Adrenal gland (tissue), 12 donors: ENCODE data around the gene FAM221B. TPM values are rescaled to one million over a fixed set of nuclear protein-coding genes. Genes with fewer than 3 reads are reported as not detected.

Experiments used
- DNase-seq, 7 donors: peaks; one replicate each; pipeline ENCODE4 v3.0.0-alpha.2; 2019 to 2020
- H3K27ac ChIP-seq, 5 donors: fragments of 200-600 bp; sonication (generic) in 4 of 5; 1 replicate in 3 of 5; 2 replicates in 2 of 5; pipeline versions ENCODE4 v1.5.1 to v1.8.0; 2016 to 2020; ENCODE audit warnings: mild to moderate bottlenecking in 1 of 5
- H3K27me3 ChIP-seq: fragments of 200-600 bp; 2 replicates; pipeline ENCODE4 v1.8.0; 2021
- H3K36me3 ChIP-seq, 2 donors: fragments of 200-600 bp; replicated peaks in 1 of 2; 1 replicate in 1 of 2; 2 replicates in 1 of 2; pipeline versions ENCODE4 v1.5.1 to v1.8.0; 2018 to 2022
- H3K4me1 ChIP-seq, 2 donors: fragments of 200-600 bp; replicated peaks in 1 of 2; 1 replicate in 1 of 2; 2 replicates in 1 of 2; pipeline versions ENCODE4 v1.5.1 to v1.8.0; 2018 to 2021
- H3K4me3 ChIP-seq, 4 donors: fragments of 200-600 bp; sonication (generic) in 3 of 4; one replicate each; pipeline ENCODE4 v1.5.1; 2016 to 2018
- H3K9me3 ChIP-seq, 3 donors: fragments of 200-600 bp; sonication (generic) in 1 of 3; replicated peaks in 1 of 3; 1 replicate in 2 of 3; 2 replicates in 1 of 3; pipeline versions ENCODE4 v1.5.1 to v1.8.0; 2016 to 2021
- POLR2A ChIP-seq, 2 donors: fragments of 450-650 bp; IDR thresholded peaks; one replicate each; pipeline ENCODE4 v1.6.1; 2017; ENCODE audit warnings: antibody characterized with exemption in 2 of 2, mild to moderate bottlenecking in 2 of 2, moderate library complexity in 1 of 2
- WGBS, 4 donors: extraction: QIAGEN DNeasy Blood & Tissue Kit in 2 of 4; methylation state at CpG; one replicate each; pipeline versions ENCODE4 v1.1.5 to v1.1.7; 2013 to 2017; 5-methylcytosine and 5-hydroxymethylcytosine counted together
- intact Hi-C, 2 donors: fragments of 100-400 bp; cut with DNase I; formaldehyde crosslinking; loops; one replicate each; pipeline versions ENCODE4 v1.14.1 to v1.15.0; 2022 to 2023
- polyA plus RNA-seq, 3 donors: library from polyadenylated mRNA; stranded (reverse); fragments of 200-250 nt in 2 of 3; fragments of 350-450 nt in 1 of 3; fragmentation: Illumina TruSeq in 1 of 3; extraction: RNeasy Lipid Tissue Mini Kit (QIAGEN cat#74804) in 1 of 3; gene quantifications; one replicate each; pipeline ENCODE4 v1.2.3, GENCODE V29; 2013 to 2014
- total RNA-seq, 9 donors: library from RNA; depleted of rRNA in 4 of 9; stranded (reverse); fragments of >200 nt in 4 of 9; fragments of 120-200 nt in 1 of 9; fragmentation: NEBNext Ultra II Directional in 1 of 9; extraction: Animal tissue kit (Norgen Biotek cat#: 25700) in 1 of 9; gene quantifications; one replicate each; pipeline versions ENCODE4 v1.1.0 to v1.2.4, GENCODE V29; 2013 to 2023
- TF ChIP-seq, protein P1 (sequence below), 6 experiments: fragments of 450-650 bp in 4 of 6; fragments of 200-600 bp in 2 of 6; sonication (generic) in 1 of 6; IDR thresholded peaks; 1 replicate in 5 of 6; 2 replicates in 1 of 6; pipeline versions ENCODE4 v1.5.1 to v1.8.0; 2016 to 2021; ENCODE audit warnings: antibody characterized with exemption in 6 of 6, mild to moderate bottlenecking in 2 of 6, moderate library complexity in 1 of 6
- donor health status: healthy with polysubstance abuse.
- donor health status: Bipolar disorder and iron deficiency.
- donor health status: DM: yes; HTN: yes; CAD: no.
- donor health status: DM: no; HTN: no; CAD: no.
- donor health status: DM: no; HTN: no; CAD: no.
- donor health status: DM: yes; HTN: yes; CAD: no.

The FAM221B gene
- total and polyA plus RNA-seq, 12 donors, result 0.07 to 0.22 (median 0.16) TPM; not detected in 9

DNA sequence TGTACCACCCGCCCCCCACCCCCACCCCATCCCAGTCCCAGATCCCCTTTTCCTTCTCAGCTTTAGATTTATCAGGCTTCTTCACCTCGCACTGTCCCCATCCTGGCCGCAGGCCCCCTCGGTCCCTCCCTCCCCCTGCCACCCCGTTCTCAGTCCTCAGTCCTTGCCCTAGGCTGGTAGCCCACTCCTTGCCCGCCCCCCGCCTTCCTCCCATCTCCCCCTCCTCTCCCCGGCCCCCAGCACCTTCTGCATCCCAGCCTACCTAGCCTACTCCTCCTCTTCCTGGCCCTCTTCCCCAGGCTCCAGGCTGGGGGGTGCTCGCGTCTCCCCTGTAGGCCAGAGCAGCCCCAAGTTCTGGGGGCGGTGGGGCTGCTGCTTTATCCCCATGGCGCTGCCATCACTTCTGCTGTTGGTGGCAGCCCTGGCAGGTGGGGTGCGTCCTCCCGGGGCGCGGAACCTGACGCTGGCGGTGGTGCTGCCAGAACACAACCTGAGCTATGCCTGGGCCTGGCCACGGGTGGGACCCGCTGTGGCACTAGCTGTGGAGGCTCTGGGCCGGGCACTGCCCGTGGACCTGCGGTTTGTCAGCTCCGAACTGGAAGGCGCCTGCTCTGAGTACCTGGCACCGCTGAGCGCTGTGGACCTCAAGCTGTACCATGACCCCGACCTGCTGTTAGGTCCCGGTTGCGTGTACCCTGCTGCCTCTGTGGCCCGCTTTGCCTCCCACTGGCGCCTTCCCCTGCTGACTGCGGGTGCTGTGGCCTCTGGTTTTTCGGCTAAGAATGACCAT is 36.3 kb downstream of the FAM221B start:
- WGBS, 4 donors, result 80 to 86% (median 84%) methylated on average over 20 to 34 of the region's 34 CpGs
- Histone ChIP-seq H3K4me3 (peak overlapping the region in 2 of 4 donors; percentile 33 to 62), H3K27ac (peak overlapping the region in 2 of 5 donors; percentile 29 to 82), H3K36me3 (no peaks in the 10 kb centered on the region), H3K27me3 (no peaks in the 10 kb centered on the region), H3K9me3 (no peaks in the 10 kb centered on the region), H3K4me1 (peaks cover 5 to 23% of the 10 kb centered on the region in 2 donors)
- intact Hi-C loops, result loop anchor here in 1 of 2 donors (5.0 kb wide), 2 partner anchors 35 to 90 kb away; partner anchors contain the start of genes FAM221B and TMEM8B
- peak in 1 of 7 donors; percentile 52 for DNase-seq
- TF ChIP-seq, protein P1, sequence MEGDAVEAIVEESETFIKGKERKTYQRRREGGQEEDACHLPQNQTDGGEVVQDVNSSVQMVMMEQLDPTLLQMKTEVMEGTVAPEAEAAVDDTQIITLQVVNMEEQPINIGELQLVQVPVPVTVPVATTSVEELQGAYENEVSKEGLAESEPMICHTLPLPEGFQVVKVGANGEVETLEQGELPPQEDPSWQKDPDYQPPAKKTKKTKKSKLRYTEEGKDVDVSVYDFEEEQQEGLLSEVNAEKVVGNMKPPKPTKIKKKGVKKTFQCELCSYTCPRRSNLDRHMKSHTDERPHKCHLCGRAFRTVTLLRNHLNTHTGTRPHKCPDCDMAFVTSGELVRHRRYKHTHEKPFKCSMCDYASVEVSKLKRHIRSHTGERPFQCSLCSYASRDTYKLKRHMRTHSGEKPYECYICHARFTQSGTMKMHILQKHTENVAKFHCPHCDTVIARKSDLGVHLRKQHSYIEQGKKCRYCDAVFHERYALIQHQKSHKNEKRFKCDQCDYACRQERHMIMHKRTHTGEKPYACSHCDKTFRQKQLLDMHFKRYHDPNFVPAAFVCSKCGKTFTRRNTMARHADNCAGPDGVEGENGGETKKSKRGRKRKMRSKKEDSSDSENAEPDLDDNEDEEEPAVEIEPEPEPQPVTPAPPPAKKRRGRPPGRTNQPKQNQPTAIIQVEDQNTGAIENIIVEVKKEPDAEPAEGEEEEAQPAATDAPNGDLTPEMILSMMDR (IDR thresholded peaks at IDR 0.05), result no peak
- no peak for TF ChIP-seq POLR2A (IDR thresholded peaks at IDR 0.05)

DNA sequence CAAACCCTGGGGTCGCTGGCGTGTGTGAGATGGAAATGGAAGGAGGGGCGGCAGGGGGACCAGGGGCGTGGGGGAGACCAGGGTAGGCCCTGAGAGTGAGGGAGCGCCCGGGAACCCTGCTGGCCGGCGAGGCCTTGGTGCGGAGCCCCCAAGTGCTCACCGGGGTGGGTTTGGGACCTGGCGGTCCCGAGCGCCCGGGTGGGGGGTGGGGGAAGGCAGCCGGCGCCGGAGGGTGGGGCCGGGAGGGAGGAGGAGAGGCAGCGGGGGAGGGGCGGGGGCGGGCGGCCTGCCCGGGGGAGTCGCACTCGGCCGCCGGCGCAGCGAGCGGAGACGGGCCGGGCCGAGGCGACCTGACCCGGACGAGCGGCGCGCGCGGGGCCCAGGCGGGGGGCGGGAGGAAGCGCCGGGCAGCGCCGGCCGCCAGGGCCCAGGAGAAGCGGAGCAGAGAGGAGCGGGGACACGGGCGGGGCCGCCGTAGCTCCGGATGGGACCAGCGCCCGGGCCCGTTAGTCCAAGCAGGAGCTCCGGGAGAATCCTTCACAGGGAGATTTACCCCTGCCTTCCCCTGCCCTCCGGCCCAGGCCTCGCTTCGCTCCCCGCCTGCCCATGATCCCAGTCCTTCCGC is 37.1 kb downstream of the FAM221B start, which contains the start of gene NPR2:
NPR2 (plus strand) TSS at position 295 of the 625 bp plus-strand sequence. CDS start 818 bp downstream, outside the sequence.
- H3K4me3 ChIP-seq, result peak within 1 kb of the TSS in 2 of 4 donors; percentile 33 to 62
- H3K4me1 ChIP-seq, result peaks cover 5 to 23% of the 10 kb centered on the region in 2 donors
- 9 to 47% (median 22%) methylated on average over 15 to 64 of the region's 64 CpGs for WGBS, 4 donors
- DNase-seq, result peak in 5 of 7 donors; percentile 31 to 47 (median 39)
- TF ChIP-seq, protein P1 (IDR thresholded peaks at IDR 0.05), result peak in 2 of 6 experiments; percentile 5 to 22
- TF ChIP-seq POLR2A (IDR thresholded peaks at IDR 0.05), result peak; percentile 18 to 31
- intact Hi-C loops, result loop anchor here (2.0 to 5.0 kb wide), 4 partner anchors 33 to 91 kb away; partner anchors contain the start of genes FAM221B (in 1 of the 2) and TMEM8B (in 1 of the 2)
- peak within 1 kb of the TSS in 3 of 5 donors; percentile 29 to 82 (median 64) for H3K27ac ChIP-seq
- no peaks in the 10 kb centered on the region for H3K27me3 ChIP-seq
- H3K9me3 ChIP-seq, result no peaks in the 10 kb centered on the region
- H3K36me3 ChIP-seq, result no peaks in the 10 kb centered on the region

DNA sequence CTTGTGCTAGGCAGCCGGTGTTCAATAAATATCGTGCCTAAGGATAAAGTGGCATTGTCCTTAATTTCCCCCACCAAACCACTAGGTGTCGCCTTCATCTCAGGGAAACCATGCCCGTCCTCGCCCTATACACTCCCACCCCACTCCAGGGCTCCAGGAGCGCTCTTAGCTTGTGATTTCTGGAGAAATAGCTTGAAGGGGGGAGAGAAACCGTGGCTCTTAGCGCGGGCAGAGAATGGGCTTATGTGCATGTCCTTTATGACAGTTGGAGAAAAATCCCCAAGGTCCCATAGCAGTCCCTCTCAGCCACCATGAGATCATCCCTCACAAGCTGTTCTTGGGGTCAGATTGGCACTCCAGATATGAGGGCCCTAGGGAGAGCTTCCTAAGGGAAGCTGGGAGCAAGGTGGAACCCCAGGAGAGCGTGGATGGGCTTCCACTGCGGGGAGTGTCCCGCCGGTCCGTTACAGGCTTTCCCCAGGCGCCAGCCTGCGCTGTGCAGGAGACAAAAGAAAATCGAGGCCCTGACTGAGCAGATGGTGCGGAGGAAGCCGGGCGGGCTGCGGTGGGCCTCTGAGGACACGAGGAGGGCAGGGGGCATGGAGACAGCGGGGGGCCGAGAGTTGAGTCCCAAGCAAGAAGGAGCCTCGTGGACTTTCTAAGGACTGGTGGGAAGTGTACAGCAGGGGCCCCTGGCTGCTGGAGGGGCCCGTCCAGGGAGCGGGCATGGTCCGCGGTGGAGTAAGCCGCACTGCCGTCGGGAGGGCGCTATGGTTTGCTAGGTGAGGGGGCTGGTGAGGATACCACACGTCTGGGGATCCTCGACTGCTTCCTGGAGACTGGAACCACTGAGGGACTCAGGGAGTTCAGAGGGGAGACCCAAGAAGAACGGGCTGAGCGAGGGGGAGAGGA is 37.9 kb downstream of the FAM221B start:
- intact Hi-C loops, result loop anchor here (2.0 to 5.0 kb wide), 4 partner anchors 34 to 92 kb away; partner anchors contain the start of genes FAM221B (in 1 of the 2) and TMEM8B (in 1 of the 2)
- Histone ChIP-seq H3K4me1 (peaks cover 5 to 23% of the 10 kb centered on the region in 2 donors), H3K9me3 (no peaks in the 10 kb centered on the region), H3K36me3 (no peaks in the 10 kb centered on the region), H3K27me3 (no peaks in the 10 kb centered on the region), H3K27ac (peak overlapping the region in 2 of 5 donors; percentile 64 to 82), H3K4me3 (no peak overlapping the region)
- peak; percentile 71 to 90 (median 79) for DNase-seq
- WGBS, 4 donors, result 44 to 63% (median 51%) methylated on average over 30 to 37 of the region's 37 CpGs
- TF ChIP-seq, protein P1 (IDR thresholded peaks at IDR 0.05), result peak; percentile 84 to 96 (median 88)
- no peak for TF ChIP-seq POLR2A (IDR thresholded peaks at IDR 0.05)
